ENCODE results near the gene STUB1.
A peak's percentile ranks its signal among the peaks of the same experiment; 100 is the strongest.

The STUB1 gene

GRCh38 chr16:667113-667779 lies 13.0 kb upstream of the STUB1 start:
- no peak for DNase-seq (ENCODE audit: low read depth in 2 of 2)

GRCh38 chr16:667780-668518 lies 12.3 kb upstream of the STUB1 start, which contains the start of gene RHOT2:
TSS of gene RHOT2 (plus strand) at chr16:668132. CDS start at chr16:668200, 68 bp downstream.
- DNase-seq (ENCODE audit: low read depth in 2 of 2) = peak; percentile 90 to 95

- no peak for DNase-seq (ENCODE audit: low read depth in 2 of 2)
Measured at GRCh38 chr16:668519-669171, 11.6 kb upstream of the STUB1 start.

- DNase-seq (ENCODE audit: low read depth in 2 of 2) = no peak
Measured at GRCh38 chr16:669666-670065, 10.5 kb upstream of the STUB1 start.

GRCh38 chr16:670485-671352 lies 9.5 kb upstream of the STUB1 start:
- DNase-seq (ENCODE audit: low read depth in 2 of 2) = no peak

GRCh38 chr16:671353-672131 lies 8.7 kb upstream of the STUB1 start:
- DNase-seq (ENCODE audit: low read depth in 2 of 2) = no peak

GRCh38 chr16:672371-672770 lies 7.8 kb upstream of the STUB1 start:
- DNase-seq (ENCODE audit: low read depth in 2 of 2) = no peak

GRCh38 chr16:672851-673250 lies 7.4 kb upstream of the STUB1 start:
- no peak for DNase-seq (ENCODE audit: low read depth in 2 of 2)

GRCh38 chr16:673399-673991 lies 6.7 kb upstream of the STUB1 start:
- DNase-seq (ENCODE audit: low read depth in 2 of 2) = no peak

- DNase-seq (ENCODE audit: low read depth in 2 of 2) = no peak
Measured at GRCh38 chr16:674214-674881, 5.9 kb upstream of the STUB1 start.

- DNase-seq (ENCODE audit: low read depth in 2 of 2) = no peak
Measured at GRCh38 chr16:674968-675883, 5.0 kb upstream of the STUB1 start, which contains the start of gene RHBDL1. TSS of gene RHBDL1 (plus strand) at chr16:675671. CDS start at chr16:675791, 120 bp downstream.

- no peak for DNase-seq (ENCODE audit: low read depth in 2 of 2)
Measured at GRCh38 chr16:675884-676564, 4.2 kb upstream of the STUB1 start.

GRCh38 chr16:676565-676902 lies 3.7 kb upstream of the STUB1 start:
- no peak for DNase-seq (ENCODE audit: low read depth in 2 of 2)

- no peak for DNase-seq (ENCODE audit: low read depth in 2 of 2)
Measured at GRCh38 chr16:676913-677312, 3.3 kb upstream of the STUB1 start.

- DNase-seq (ENCODE audit: low read depth in 2 of 2) = no peak
Measured at GRCh38 chr16:677316-678190, 2.7 kb upstream of the STUB1 start.

GRCh38 chr16:678209-678857 lies 1.9 kb upstream of the STUB1 start:
- no peak for DNase-seq (ENCODE audit: low read depth in 2 of 2)
